GM20000 (cell line): ENCODE data around the gene KLK11.

Experiments
- DNase-seq: peaks from one replicate; pipeline ENCODE4 v3.0.0; 2012; ENCODE audit warnings: low spot score
- CTCF ChIP-seq: IDR thresholded peaks from 2 replicates; pipeline ENCODE4 v1.5.1; 2012; ENCODE audit warnings: mild to moderate bottlenecking, control low read depth; ENCODE audit errors: extremely low read depth, missing control alignments

Gene KLK11

GRCh38 chr19:51015691-51016267 lies 10.6 kb downstream of the KLK11 start:
- TF ChIP-seq CTCF = no peak
- DNase-seq = no peak

- no peak for TF ChIP-seq CTCF
- DNase-seq = no peak
Measured at GRCh38 chr19:51014242-51014641, 12.2 kb downstream of the KLK11 start.

GRCh38 chr19:51012661-51013190 lies 13.7 kb downstream of the KLK11 start:
- no peak for DNase-seq
- TF ChIP-seq CTCF = no peak

- TF ChIP-seq CTCF = no peak
- no peak for DNase-seq
Measured at GRCh38 chr19:51010066-51010795, 16.2 kb downstream of the KLK11 start.

- no peak for TF ChIP-seq CTCF
- no peak for DNase-seq
Measured at GRCh38 chr19:51009061-51009891, 17.1 kb downstream of the KLK11 start.

- no peak for TF ChIP-seq CTCF
- no peak for DNase-seq
Measured at GRCh38 chr19:51007488-51007887, 18.9 kb downstream of the KLK11 start.

- DNase-seq = no peak
- no peak for TF ChIP-seq CTCF
Measured at GRCh38 chr19:51006406-51006805, 20.0 kb downstream of the KLK11 start.
